ENCODE data around the gene MEG3. TPM values are rescaled to one million over a fixed set of nuclear protein-coding genes. Genes with fewer than 3 reads are reported as not detected.

The MEG3 gene
- total RNA-seq, 4 donors from 2014 or later, result 1.2 to 18.9 (median 3.5) TPM

DNA sequence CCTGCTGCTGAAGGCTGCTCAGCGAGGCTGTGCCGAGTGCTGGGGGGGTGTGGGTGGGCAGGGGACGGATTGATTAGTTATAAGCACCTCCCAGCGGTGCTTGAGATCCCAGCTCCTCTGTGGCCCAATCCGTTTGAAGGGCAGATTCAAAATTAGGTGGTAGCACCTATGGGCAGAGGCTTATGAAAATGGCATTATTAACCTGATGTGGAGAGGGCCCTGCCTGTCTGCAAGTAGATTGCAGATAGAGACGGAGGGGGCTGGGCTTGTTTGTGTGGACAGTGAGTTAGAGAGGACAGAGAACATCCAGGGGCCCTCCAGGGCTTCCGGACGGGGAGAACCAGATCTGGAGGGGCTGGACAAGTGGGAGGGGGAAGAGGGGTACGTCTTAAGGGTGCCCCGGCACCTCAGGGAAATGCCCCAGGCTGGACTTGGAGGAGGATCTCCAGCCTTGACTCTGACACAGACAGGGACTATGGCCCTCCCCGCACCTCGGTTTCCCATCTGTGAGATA lies 77.8 kb downstream of the MEG3 start, which contains the start of gene RTL1:
Gene RTL1 (minus strand): TSS at position 51 of the 514 bp plus-strand sequence. CDS start 18,934 bp downstream, outside the sequence.
- H3K27me3 ChIP-seq, result peaks cover 0 to 87% (median 0%) of the 10 kb centered on the region in 4 donors
- no peaks in the 10 kb centered on the region for H3K36me3 ChIP-seq
- no peak within 1 kb of the TSS for H3K4me3 ChIP-seq
- intact Hi-C loops (cut with DNase I), result no loop called here
- no peaks in the 10 kb centered on the region for H3K9me3 ChIP-seq
- 58 to 78% methylated on average over 7 to 10 of the region's 12 CpGs for WGBS, 2 donors
- peaks cover 0 to 19% (median 0%) of the 10 kb centered on the region in 3 donors for H3K4me1 ChIP-seq
- DNase-seq, result no peak
- TF ChIP-seq, protein P1, sequence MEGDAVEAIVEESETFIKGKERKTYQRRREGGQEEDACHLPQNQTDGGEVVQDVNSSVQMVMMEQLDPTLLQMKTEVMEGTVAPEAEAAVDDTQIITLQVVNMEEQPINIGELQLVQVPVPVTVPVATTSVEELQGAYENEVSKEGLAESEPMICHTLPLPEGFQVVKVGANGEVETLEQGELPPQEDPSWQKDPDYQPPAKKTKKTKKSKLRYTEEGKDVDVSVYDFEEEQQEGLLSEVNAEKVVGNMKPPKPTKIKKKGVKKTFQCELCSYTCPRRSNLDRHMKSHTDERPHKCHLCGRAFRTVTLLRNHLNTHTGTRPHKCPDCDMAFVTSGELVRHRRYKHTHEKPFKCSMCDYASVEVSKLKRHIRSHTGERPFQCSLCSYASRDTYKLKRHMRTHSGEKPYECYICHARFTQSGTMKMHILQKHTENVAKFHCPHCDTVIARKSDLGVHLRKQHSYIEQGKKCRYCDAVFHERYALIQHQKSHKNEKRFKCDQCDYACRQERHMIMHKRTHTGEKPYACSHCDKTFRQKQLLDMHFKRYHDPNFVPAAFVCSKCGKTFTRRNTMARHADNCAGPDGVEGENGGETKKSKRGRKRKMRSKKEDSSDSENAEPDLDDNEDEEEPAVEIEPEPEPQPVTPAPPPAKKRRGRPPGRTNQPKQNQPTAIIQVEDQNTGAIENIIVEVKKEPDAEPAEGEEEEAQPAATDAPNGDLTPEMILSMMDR (IDR thresholded peaks at IDR 0.05), result no peak
- no peak for TF ChIP-seq POLR2A (IDR thresholded peaks at IDR 0.05)
- H3K27ac ChIP-seq, result no peak within 1 kb of the TSS

DNA sequence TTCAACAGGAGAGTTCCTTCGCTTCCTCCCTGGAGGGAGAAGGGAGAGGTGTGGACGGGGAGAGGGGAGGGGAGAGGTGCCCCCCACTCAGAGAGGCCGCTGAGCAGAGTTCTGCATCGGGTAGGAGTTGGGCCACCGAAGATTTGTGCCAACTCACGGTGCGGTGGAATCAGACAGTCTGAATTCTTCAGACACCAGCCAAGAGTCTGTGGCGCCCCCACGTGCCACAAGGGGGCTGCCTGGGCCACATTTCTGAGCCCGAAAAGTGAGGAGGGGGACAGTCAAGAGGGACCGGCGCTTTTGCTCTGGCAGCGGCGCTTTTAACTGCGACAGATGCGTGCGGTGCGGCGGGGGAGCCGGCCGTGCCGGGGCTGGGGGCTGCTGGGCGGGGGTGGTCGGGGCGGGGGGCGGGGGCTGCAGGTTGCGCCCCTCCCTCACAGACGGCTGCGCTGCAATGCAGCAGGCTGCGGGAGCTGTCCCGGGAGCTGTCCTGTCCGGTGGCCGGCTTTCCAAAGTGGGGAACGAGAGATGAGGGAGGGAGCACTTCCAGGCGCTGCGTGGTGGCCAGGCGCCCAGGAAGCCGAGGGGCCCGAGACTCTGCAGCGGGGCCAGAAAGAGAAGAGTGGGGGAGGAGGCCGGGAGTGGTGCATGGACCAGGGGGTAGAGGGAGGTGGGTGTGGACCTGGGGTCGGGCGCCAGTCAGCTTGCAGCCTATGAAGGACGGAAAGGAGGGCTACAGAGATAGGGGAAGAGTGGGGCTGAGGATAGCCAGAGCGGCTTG lies 78.6 kb downstream of the MEG3 start:
- WGBS, 2 donors, result 36 to 52% methylated on average over 5 to 8 of the region's 45 CpGs
- H3K27me3 ChIP-seq, result peaks cover 0 to 79% (median 0%) of the 10 kb centered on the region in 4 donors

DNA sequence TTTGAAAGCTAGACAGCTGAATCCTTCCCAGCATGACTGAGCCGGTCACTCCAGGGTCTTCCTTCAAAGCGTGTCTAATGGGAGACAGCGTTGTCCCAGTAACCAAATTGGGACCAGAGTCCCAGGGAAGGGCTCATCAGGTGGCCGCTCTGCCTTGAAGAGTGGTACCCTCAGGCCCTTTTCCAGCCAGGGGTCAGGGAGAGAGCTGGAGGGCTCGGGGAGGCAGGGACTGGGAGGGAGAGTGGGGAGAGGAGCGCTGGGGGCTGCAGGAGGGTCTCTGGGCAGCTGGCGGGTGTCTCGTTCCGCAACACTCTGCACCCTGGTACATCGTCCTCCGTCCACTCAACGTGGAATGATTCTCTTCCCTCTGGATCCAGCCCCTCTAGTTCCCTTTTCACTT lies 79.2 kb downstream of the MEG3 start:
- no peak for DNase-seq
- no peak overlapping the region for H3K27ac ChIP-seq
- H3K4me1 ChIP-seq, result peaks cover 0 to 8% (median 0%) of the 10 kb centered on the region in 3 donors
- H3K9me3 ChIP-seq, result no peaks in the 10 kb centered on the region
- H3K27me3 ChIP-seq, result peaks cover 0 to 73% (median 0%) of the 10 kb centered on the region in 4 donors
- TF ChIP-seq, protein P1 (IDR thresholded peaks at IDR 0.05), result no peak
- TF ChIP-seq POLR2A (IDR thresholded peaks at IDR 0.05), result no peak
- H3K36me3 ChIP-seq, result no peaks in the 10 kb centered on the region
- H3K4me3 ChIP-seq, result no peak overlapping the region
- intact Hi-C loops (cut with DNase I), result no loop called here
- 79 to 90% methylated on average over 9 to 11 of the region's 12 CpGs for WGBS, 2 donors

More for the DNA sequence above, 78.6 kb downstream of the MEG3 start:
- H3K27ac ChIP-seq, result no peak overlapping the region
- DNase-seq, result no peak
- H3K4me1 ChIP-seq, result peaks cover 0 to 15% (median 0%) of the 10 kb centered on the region in 3 donors
- intact Hi-C loops (cut with DNase I), result no loop called here
- TF ChIP-seq POLR2A (IDR thresholded peaks at IDR 0.05), result no peak
- TF ChIP-seq, protein P1 (IDR thresholded peaks at IDR 0.05), result peak in 1 of 6 experiments; percentile 7
- H3K4me3 ChIP-seq, result no peak overlapping the region
- no peaks in the 10 kb centered on the region for H3K36me3 ChIP-seq
- no peaks in the 10 kb centered on the region for H3K9me3 ChIP-seq

DNA sequence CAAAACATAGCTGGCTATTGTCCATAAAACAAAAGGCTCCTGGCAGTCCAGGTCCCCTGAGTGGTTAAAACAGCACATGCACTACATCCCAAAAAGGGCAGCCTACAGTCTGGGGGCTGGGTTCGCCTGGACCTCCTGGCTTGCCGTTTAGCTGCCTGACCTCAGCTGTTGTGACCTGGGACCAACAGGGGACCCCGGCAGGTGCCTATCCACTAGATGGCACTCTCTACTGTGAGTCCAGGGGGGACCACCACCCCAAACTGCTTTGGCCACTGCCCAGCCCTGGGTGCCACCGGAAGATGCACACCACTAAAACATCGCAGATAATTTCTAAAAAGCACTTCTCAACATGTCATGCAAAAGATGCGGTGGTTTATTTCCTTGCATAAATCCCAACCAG lies 80.5 kb downstream of the MEG3 start:
- Histone ChIP-seq H3K4me1 (peaks cover 0 to 6% (median 3%) of the 10 kb centered on the region in 3 donors), H3K27me3 (peaks cover 0 to 60% (median 0%) of the 10 kb centered on the region in 4 donors), H3K36me3 (no peaks in the 10 kb centered on the region), H3K4me3 (no peak overlapping the region), H3K27ac (no peak overlapping the region), H3K9me3 (no peaks in the 10 kb centered on the region)
- DNase-seq, result no peak
- TF ChIP-seq, protein P1 (IDR thresholded peaks at IDR 0.05), result no peak
- no peak for TF ChIP-seq POLR2A (IDR thresholded peaks at IDR 0.05)
- WGBS, 2 donors, result 58 to 100% methylated on average over 1 to 4 of the region's 6 CpGs
- intact Hi-C loops (cut with DNase I), result no loop called here

DNA sequence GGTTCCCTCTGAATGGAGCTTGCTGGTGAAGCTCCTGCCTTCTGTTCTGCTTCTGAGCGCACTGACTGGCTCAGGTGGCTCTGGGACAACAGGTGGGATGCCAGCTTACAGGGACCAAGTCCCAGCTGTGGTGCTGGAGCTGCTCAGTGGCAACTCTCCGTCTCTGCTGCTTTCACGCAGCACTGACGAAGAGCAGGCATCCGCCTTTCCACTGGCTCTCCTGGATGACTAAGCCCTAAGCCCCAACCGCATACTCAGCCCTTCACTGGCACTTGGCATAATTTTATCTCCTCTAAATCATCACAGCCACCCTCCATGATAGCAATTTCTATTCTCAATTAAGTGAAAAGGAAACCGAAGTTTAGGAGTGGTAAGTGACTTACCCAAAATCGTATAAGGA lies 81.3 kb downstream of the MEG3 start:
- WGBS, 2 donors, result 74 to 84% methylated on average over 5 to 8 of the region's 8 CpGs
- intact Hi-C loops (cut with DNase I), result no loop called here
- Histone ChIP-seq H3K4me1 (peaks cover 0 to 6% (median 3%) of the 10 kb centered on the region in 3 donors), H3K36me3 (no peaks in the 10 kb centered on the region), H3K27ac (no peak overlapping the region), H3K27me3 (peaks cover 0 to 52% (median 0%) of the 10 kb centered on the region in 4 donors), H3K9me3 (no peaks in the 10 kb centered on the region), H3K4me3 (no peak overlapping the region)
- TF ChIP-seq, protein P1 (IDR thresholded peaks at IDR 0.05), result no peak
- TF ChIP-seq POLR2A (IDR thresholded peaks at IDR 0.05), result no peak
- DNase-seq, result no peak

Data from esophagus squamous epithelium (tissue), 5 donors.